Embryonic facial prominence (tissue), 1 donor: ENCODE results near the gene ZNF548.

ENCODE experiments used
- DNase-seq: peaks from one replicate; pipeline ENCODE4 v3.0.0-alpha.2; 2016; ENCODE audit errors: extremely low spot score

Gene ZNF548

DNA sequence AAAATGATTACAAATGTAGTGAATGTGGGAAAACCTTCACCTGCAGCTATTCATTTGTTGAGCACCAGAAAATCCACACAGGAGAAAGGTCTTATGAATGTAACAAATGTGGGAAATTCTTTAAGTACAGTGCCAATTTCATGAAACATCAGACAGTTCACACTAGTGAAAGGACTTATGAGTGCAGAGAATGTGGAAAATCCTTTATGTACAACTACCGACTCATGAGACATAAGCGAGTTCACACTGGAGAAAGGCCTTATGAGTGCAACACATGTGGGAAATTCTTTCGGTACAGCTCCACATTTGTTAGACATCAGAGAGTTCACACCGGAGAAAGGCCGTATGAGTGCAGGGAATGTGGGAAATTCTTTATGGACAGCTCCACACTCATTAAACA is 9.2 kb downstream of the ZNF548 start:
- DNase-seq = no peak

DNA sequence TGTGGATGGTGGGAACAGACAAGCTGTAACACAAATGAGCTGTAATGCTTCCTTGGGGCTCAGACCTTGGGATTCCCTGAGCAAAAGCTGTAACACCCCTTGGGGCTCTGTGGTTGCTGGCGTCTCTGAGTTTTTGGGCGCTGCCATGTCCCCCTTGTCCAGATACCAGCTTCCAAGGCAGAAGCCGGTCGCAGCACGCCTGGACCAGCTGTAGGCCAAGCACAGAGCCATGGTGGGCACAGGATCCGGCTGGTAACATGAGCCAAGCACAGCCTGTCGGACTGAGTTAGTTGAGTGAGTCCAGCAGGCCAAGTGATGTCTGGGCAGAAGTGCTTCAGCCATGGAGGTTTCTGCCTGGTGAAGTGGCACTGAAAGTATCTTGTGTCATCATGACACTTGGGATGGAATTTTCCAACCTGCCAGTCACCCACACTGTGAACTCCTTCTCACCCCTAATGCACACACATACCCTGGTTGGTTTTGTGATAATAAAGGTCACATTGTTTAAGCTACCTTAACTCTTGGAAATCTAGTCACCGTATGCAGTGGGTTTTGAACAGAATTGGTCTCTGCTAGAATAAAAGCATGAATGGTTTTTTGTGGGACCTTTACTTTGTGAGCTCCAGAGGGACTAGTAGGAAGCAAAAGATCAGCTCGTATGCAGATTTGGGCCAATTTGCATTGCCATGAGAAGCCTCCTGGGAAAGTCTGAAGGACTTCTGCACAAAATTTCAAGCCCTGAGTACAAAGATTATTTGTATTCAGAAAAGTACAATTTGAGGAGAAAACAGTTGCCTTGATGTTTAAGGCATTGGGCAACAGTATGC is 14.3 kb downstream of the ZNF548 start:
- no peak for DNase-seq

DNA sequence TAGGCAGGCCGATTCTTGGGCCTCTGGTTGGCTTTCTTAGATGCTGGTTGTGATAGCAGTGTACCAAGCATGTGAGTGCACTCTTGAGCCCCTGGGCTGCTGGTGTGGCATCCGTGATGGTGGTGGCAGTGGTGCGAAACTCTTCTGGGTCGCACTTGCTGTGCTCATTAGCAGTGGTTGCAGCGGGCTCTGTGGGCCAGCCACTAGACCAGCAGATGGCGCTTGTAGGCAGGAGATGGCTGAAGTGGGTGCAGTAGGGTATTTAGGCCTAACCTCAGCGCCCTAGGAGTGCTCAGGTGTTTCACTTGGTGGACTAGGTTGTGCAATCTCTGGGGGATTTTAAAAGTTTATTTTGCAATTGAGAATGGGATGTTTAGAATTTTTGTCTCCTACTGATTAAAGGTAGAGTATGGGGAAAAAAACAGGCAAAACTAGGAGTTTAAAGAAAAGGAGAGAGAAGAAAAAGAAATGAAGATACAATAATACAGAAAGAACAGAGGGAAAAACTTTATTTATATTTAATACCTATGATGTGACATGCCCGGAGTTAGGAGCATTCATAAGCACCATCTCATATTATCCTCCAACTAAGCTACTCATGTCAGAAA is 17.0 kb downstream of the ZNF548 start:
- no peak for DNase-seq

DNA sequence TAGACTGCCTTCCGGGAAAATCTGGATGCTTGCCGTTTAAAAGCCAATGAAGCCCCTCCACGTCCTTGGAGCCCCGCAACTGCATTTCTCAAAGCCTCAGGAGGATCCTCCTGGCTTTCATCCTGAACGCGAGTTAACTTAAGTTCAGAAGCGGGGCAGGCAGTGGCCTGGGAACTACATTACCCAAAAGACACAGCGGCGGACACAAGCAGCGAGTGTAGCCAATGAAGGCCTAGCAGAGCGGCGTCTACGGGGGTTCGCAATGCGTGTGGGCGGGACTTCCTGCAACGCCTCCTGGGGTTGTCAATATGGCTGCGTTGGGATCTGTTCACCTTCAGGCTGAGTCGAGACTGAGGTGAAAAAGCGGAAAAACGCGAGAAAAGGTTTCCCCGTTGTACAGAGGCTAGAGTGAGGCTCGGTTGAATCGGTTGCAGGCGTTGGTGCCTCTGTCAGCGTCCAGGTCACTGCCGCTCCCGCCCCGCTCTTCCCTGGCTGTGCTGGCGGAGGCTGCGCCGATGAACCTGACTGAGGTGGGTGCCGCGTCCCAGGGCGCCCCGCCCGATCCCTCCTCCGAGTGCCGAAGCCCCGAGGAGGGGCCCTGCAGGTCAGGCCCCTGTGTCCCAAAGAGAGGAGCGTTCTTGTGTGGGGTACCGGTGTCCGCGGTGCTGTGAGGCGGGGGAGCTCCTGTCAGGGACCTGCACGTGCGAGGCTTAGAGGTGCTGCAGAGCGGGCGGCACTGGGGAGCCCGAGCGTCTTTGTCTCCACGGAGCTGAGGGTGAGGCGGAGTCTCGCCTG is 21.4 kb downstream of the ZNF548 start, which contains the start of gene ZNF17:
Gene ZNF17, plus strand, starts transcription at position 285 of the 795 bp plus-strand sequence. CDS start 2,455 bp downstream, outside the sequence.
- DNase-seq = peak; percentile 87

DNA sequence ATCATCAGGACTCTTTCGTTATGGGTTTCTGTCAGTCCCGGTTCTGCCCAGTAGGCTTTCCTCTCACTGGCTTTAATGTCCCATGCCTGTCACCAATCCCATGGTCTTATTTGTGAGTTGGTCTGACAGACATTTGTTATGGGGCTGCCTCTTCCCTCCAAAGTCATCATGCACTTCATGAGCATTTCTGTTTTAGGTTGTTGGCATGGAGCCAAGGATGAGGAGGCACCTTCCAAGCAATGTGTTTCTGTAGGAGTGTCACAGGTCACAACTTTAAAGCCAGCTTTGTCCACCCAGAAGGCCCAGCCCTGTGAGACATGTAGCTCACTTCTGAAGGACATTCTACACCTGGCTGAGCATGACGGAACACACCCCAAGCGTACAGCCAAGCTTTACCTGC is 29.8 kb downstream of the ZNF548 start:
- DNase-seq = no peak

DNA sequence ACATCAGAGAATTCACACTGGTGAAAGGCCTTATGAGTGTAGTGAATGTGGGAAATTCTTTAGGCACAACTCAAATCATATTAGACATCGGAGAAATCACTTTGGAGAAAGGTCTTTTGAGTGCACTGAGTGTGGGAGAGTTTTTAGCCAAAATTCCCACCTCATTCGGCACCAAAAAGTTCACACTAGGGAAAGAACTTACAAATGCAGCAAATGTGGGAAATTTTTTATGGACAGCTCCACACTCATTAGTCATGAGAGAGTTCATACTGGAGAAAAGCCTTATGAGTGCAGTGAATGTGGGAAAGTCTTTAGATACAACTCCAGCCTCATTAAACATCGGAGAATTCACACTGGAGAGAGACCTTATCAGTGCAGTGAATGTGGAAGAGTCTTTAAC is 31.4 kb downstream of the ZNF548 start:
- DNase-seq = no peak

DNA sequence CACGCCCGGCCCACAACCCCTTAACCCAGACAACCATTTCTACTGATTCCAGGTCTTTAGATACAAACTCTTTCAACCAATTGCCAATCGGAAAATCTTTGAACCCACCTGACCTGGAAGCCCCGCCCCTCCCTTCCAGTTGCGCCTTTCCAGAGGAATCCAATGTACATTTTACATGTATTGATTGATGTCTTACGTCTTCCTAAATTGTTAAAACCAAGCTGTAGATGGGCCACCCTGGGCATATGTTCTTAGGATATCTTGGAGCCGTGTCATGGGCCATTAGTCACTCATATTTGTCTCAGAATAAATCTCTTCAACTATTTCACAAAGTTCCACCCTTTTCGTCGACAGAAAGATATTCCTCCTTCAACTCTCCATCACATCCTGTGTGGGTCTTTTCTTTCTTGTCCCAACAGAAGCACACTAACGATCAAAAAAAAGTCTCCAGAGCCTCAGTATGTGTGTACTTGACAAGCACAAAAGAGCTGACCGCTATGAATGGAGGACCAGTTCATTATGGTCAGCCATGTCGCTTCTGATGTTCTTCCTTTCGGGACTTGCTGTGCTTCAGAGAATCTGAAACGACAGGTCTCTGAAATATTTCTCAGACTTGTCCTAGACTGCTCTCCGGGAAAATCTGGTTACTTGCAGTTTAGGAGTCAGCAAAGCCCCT is 44.9 kb downstream of the ZNF548 start:
- no peak for DNase-seq

DNA sequence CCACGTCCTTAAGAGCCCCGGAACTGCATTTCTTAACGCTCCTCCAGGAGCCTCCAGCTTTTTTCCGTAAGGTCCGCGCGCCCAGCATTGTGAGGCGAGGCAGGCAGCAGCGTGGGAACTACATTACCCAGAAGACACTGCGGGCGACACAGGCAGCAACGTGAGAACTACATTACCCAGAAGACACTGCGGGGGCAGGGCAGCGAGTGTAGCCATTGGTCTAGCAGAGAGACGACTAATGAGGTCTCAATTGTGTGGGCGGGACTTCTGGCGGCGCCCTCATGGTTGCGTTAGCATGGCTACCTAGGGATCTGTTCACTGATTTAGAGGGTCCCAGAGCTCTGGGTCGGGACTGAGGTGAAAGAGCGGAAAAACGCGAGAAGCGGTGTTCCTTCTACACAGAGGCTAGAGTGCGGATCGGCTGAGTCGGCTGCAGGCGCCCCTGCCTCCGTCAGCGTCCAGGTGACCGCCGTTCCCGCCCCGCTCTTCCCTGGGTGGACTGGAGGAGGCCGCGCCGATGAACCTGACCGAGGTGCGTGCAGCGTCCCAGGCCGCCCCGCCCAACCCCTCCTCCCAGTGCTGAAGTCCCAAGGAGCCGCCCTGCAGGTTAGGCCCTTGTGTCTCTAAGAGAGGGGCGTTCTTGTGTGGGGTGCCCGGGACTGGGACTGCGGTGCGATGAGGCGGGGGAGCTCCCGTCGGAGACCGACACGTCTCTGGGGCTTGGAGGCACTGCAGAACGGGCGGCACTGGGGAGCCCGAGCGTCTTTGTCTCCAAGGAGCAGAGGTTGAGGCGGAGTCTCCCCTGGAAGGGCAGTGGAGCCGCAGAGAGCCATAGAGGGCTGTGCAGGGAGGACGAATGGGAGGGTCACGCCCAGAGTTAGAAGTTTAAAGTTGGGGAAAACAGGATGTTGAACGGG is 45.7 kb downstream of the ZNF548 start, which contains the start of gene ZNF749:
Gene ZNF749, plus strand, starts transcription at position 264 of the 917 bp plus-strand sequence. Its CDS starts 254 bp downstream, at position 518.
- DNase-seq = peak; percentile 96

DNA sequence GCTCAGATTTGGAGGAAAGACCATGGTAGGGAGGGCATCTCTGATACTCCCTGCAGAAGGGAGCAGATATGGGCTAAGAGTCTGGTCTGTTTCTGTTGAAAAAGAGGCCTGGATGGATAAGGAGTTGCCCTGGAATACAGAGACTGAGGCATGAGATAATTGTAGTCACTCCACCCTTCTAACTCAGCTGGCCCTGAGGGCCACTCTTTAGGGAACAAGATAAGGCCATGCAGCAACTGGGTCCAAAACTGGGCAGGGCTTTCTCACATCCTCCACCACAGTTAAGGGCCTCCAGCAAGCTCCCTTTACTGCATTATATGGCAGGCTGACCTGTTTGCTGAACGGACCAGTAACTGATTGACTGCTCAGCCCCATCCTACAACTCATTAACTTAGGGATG is 46.8 kb downstream of the ZNF548 start:
- no peak for DNase-seq

DNA sequence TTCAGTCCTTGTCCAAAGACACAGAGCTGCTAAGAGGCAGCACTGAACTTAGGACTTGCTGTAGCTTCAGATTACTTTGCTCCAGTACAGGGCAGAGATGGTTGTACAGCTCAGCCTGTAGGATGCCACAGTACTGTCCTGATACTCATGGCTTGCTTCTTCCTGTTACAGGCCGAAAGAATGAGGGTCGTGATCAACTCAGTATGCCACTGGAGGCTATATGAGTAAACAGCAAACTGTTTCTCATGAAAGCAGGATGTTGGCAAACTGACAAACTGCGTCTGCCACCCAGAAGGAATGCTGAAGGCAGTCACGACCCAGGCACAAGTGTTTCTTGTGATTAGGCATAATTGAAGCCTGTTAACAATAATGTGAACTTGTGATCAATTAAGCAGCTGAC is 48.3 kb downstream of the ZNF548 start:
- DNase-seq = no peak

DNA sequence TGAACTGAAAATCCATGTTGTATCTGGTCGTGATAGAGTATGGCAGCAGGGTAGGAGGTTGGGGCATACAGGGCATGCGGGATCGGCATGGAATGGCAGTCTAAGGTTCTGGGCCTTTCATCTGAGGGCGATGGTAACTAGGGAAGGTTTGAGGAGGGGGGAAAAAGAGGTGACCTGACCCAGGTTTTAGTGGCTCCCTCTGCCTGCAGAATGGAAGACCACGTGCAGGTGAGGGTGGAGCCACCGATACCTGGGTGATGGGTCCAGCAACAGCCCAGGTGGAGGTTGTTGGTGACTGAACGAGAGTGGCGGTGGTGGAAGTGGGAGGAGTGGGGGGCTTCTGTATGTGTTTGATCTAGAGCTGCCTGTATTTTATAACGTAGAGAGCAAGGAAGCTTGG is 49.3 kb downstream of the ZNF548 start:
- DNase-seq = no peak

DNA sequence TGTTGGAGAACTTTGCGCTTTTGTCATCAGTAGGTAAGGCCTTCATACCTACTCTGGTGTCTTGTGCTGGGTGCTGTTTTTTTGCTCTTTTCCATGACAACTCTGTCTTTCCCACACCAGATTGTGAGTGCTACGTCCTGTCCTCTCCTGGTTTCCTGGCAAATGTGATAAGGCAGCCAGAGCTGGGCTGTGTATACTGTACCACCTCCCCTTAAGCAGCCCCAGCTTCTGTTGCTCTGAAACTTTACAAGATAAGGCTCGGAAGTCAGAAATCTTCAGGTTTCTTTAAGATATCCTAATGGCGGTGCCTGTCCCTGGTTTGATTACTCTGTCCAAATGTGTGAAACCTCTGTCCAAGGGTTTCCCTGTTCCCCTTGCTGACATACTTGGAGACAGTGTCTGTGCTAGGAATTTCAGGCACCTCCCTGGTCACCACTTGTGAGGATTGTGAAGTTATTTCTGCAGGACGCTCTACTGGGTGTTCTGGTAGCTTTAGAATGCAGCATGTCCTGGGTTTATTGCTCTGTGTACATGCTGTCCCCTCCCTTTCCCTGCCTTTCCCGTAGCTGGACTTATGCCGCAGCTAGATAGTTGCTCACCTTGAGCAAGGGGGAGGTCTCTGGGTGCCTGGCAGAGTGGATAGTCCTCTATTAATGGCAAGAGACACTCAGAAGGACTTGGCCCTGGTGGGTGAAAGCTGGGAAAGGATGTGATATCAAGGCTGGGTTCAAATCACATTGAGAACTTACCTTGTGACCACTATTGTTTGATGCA is 52.5 kb downstream of the ZNF548 start:
- no peak for DNase-seq

DNA sequence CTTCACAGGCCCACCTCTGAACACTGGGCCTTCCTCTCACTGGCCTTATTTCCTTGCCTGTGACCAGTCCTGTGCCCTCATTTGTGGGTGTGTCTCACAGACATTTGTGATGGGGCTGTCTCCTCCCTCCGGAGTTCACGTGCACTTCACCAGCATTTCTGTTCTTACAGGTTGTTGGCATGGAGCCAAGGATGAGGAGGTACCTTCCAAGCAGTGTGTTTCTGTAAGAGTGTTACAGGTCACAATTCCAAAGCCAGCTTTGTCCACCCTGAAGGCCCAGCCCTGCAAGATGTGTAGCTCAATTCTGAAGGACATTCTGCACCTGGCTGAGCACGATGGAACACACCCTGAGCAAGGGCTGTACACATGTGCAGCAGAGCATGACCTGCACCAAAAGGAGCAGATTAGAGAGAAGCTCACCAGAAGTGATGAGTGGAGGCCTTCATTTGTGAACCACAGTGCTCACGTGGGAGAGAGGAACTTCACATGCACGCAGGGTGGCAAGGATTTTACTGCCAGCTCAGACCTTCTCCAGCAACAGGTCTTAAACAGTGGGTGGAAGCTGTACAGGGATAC is 53.6 kb downstream of the ZNF548 start:
- no peak for DNase-seq

DNA sequence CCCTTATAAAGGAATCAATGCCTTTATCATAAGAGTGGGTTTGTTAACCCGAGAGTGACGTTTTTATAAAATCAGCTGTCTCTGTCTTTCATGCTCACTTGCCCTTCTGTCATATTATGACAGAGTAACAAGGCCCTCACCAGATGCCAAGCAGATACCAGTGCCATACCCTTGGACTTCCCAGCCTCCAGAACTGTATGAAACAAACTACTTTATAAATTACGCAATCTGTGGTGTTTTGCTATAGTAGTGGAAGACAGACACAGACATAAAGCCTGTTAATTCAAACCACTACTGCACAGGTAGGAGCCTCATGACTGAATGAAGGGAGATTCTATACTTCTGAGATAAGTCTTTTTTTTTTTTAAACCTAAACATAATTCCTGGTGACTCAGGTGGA is 62.7 kb downstream of the ZNF548 start:
- DNase-seq = no peak
